ENCODE results near the gene UGT1A10. TPM values are rescaled to one million over a fixed set of nuclear protein-coding genes. Genes with fewer than 3 reads are reported as not detected.

UGT1A10 gene
- total RNA-seq, 1 experiment from 2014 or later = not detected

DNA sequence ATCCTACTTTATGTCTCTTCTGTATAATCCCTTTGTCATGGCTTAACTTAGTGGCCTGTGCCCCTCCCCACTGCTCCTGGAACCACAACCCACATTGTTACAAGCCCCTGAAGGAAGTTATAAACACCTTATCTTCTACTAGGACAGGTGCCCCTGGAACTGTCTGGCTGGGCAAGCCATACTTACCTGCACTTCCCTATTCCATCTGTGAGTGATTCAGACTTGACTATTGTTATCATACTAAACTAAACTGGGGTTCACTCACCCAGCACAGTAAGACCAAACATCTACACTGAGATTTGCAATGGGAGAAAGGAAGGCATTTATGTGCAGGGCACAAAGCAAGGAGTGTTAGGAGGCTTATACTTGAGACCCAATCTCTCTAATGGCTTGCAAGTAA is 52.8 kb downstream of the UGT1A10 start:
- no peak overlapping the region for H3K18ac ChIP-seq (ENCODE audit: insufficient read length, low read depth, low read length)
- H3K27me3 ChIP-seq (ENCODE audit: insufficient read depth, low read length) = no peaks in the 10 kb centered on the region
- H2BK5ac ChIP-seq (ENCODE audit: insufficient read length, low read length) = no peak overlapping the region
- DNase-seq = no peak
- no peak overlapping the region for H3K9ac ChIP-seq (ENCODE audit: extremely low read depth, insufficient read length, low read length)
- H4K5ac ChIP-seq (ENCODE audit: insufficient read length, low read depth, low read length) = no peak overlapping the region
- H4K8ac ChIP-seq (replicated peaks; ENCODE audit: insufficient read length, low read depth, low read length) = no peak overlapping the region
- H3K23me2 ChIP-seq (ENCODE audit: insufficient read length, low read depth, low read length, poor library complexity, severe bottlenecking) = no peaks in the 10 kb centered on the region
- Mint-ChIP-seq H3K4me3 (no peak overlapping the region), H3K36me3 (ENCODE audit: insufficient read depth in 1 of 3, low read depth in 3 of 3) (no peaks in the 10 kb centered on the region; a peak in 1 of 7 replicates), H3K9me3 (no peaks in the 10 kb centered on the region; a peak in 2 of 5 replicates), H3K27me3 (ENCODE audit: low read depth) (no peaks in the 10 kb centered on the region; the same call in 1 of the 2 replicates), H3K27ac (no peak overlapping the region), H3K4me1 (peaks cover 24 to 29% of the 10 kb centered on the region in 2 experiments)
- no peak overlapping the region for H3K4ac ChIP-seq (ENCODE audit: low read depth, low read length)
- H2AK5ac ChIP-seq (ENCODE audit: insufficient read length, low read length) = no peak overlapping the region
- H3T11ph ChIP-seq (ENCODE audit: low read length) = no peak overlapping the region
- no peak overlapping the region for H2BK12ac ChIP-seq (ENCODE audit: insufficient read length, low read depth, low read length)
- no peaks in the 10 kb centered on the region for H4K20me1 ChIP-seq (ENCODE audit: control insufficient read depth, insufficient read depth, insufficient read length)
- peaks cover 3% of the 10 kb centered on the region; the same call in 1 of the 2 replicates for H3K4me1 ChIP-seq (ENCODE audit: insufficient read depth, low read length)
- H2BK120ac ChIP-seq (ENCODE audit: low read depth, low read length, poor library complexity, severe bottlenecking) = no peak overlapping the region
- TF ChIP-seq, protein P1, sequence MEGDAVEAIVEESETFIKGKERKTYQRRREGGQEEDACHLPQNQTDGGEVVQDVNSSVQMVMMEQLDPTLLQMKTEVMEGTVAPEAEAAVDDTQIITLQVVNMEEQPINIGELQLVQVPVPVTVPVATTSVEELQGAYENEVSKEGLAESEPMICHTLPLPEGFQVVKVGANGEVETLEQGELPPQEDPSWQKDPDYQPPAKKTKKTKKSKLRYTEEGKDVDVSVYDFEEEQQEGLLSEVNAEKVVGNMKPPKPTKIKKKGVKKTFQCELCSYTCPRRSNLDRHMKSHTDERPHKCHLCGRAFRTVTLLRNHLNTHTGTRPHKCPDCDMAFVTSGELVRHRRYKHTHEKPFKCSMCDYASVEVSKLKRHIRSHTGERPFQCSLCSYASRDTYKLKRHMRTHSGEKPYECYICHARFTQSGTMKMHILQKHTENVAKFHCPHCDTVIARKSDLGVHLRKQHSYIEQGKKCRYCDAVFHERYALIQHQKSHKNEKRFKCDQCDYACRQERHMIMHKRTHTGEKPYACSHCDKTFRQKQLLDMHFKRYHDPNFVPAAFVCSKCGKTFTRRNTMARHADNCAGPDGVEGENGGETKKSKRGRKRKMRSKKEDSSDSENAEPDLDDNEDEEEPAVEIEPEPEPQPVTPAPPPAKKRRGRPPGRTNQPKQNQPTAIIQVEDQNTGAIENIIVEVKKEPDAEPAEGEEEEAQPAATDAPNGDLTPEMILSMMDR (conservative IDR thresholded peaks at IDR 0.05) = no peak
- no peak overlapping the region for H3K27ac ChIP-seq (ENCODE audit: insufficient read length, low read depth, low read length)
- H3K79me2 ChIP-seq (ENCODE audit: insufficient read depth, low read length) = no peaks in the 10 kb centered on the region
- no peak overlapping the region for H3K14ac ChIP-seq (ENCODE audit: insufficient read depth, low read length)
- H2BK15ac ChIP-seq (ENCODE audit: low read depth, low read length) = no peak overlapping the region
- H3K23ac ChIP-seq (ENCODE audit: insufficient read length, low read depth, low read length) = no peak overlapping the region
- H3K4me2 ChIP-seq (ENCODE audit: insufficient read depth, insufficient read length, low read length) = no peak overlapping the region
- H2BK20ac ChIP-seq (ENCODE audit: low read depth, low read length, poor library complexity, severe bottlenecking) = no peak overlapping the region
- no peak overlapping the region for H3K56ac ChIP-seq (ENCODE audit: insufficient read length, low read depth, low read length)
- H2AFZ ChIP-seq (ENCODE audit: low read length) = no peak overlapping the region
- H4K91ac ChIP-seq (ENCODE audit: insufficient read length, low read depth, low read length) = no peak overlapping the region
- H3K9me3 ChIP-seq (ENCODE audit: control insufficient read depth, low read depth, low read length) = no peaks in the 10 kb centered on the region
- H3K79me1 ChIP-seq (ENCODE audit: insufficient read depth, low read depth, low read length, poor library complexity, severe bottlenecking) = no peaks in the 10 kb centered on the region
